Esophagus (tissue), 2 donors: ENCODE data around the gene RAB40C. TPM values are rescaled to one million over a fixed set of nuclear protein-coding genes. Genes with fewer than 3 reads are reported as not detected.

Experiments
- H3K27ac ChIP-seq, 2 donors: one replicate each; pipeline ENCODE4 v1.5.1; 2013; ENCODE audit warnings: low read depth in 2 of 2, mild to moderate bottlenecking in 2 of 2, inconsistent platforms in 1 of 2, low read length in 1 of 2, moderate library complexity in 1 of 2
- H3K27me3 ChIP-seq, 2 donors: one replicate each; pipeline ENCODE4 v1.6.1; 2013; ENCODE audit warnings: low read length in 2 of 2, control low read depth in 1 of 2, mild to moderate bottlenecking in 1 of 2; ENCODE audit not compliant: insufficient read depth in 2 of 2, control insufficient read depth in 1 of 2
- H3K36me3 ChIP-seq, 2 donors: one replicate each; pipeline ENCODE4 v1.6.1; 2013; ENCODE audit warnings: low read length in 1 of 2; ENCODE audit not compliant: control insufficient read depth in 2 of 2, insufficient read depth in 2 of 2
- H3K4me1 ChIP-seq, 2 donors: one replicate each; pipeline ENCODE4 v1.6.1; 2013; ENCODE audit warnings: low read length in 1 of 2; ENCODE audit not compliant: control insufficient read depth in 2 of 2, insufficient read depth in 2 of 2
- H3K4me3 ChIP-seq, 2 donors: one replicate each; pipeline ENCODE4 v1.5.1; 2013; ENCODE audit warnings: low read length in 2 of 2, mild to moderate bottlenecking in 2 of 2, low read depth in 1 of 2, moderate library complexity in 1 of 2
- H3K9me3 ChIP-seq, 2 donors: one replicate each; pipeline ENCODE4 v1.6.1; 2013; ENCODE audit warnings: mild to moderate bottlenecking in 2 of 2, low read depth in 1 of 2, low read length in 1 of 2, moderate library complexity in 1 of 2; ENCODE audit not compliant: control insufficient read depth in 2 of 2, insufficient read depth in 1 of 2
- WGBS, 2 donors: extraction: QIAGEN DNeasy Blood & Tissue Kit; methylation state at CpG; one replicate each; pipeline ENCODE4 v1.1.7; 2013; 5-methylcytosine and 5-hydroxymethylcytosine counted together
- polyA plus RNA-seq, 2 donors: library from polyadenylated mRNA; stranded (reverse); fragments of 200-250 nt; gene quantifications; one replicate each; pipeline ENCODE4 v1.2.3, GENCODE V29; 2013
- donor health status: healthy with polysubstance abuse.
- donor health status: Bipolar disorder and iron deficiency.

The RAB40C gene
- polyA plus RNA-seq, 2 donors = 18.1 to 42.4 TPM

DNA sequence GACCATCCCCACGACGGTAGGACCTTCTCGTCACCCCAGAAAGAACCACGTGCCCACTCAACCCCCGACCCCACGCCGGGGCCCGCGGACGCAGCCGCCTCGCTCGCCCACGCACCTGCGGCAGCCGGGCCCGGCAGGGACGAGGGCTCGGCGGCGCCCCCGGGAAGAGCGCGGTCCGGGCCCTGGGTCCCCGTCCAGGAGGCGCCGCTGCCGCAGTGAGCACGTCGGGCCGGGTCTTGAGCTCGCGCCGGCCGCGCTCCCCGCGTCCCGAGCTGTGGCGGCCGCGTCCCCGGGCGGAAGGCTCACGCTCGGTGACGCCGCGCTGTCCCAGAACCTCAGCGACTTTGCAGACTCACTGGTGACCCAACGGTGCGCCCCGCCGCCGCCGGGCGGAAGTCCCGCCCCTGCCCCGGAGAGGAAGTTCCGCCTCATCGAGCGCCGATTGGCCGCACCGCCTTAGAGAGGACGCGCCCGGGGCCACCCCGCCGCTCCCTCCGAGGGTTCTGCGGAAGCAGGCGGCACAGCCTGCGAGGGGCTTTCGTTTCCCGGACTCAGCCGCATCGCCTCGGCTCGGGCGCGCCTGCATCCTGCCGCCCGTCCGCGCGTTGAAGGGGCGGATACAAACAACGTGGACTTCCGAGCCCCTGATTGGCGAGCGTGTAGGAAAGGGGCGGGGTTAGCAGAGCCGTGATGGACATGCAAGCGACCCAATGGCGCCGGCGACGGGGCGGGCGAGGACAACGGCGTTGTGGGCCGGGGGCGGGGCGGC lies 793 bp upstream of the RAB40C start:
- Histone ChIP-seq H3K27me3 (no peaks in the 10 kb centered on the region), H3K4me3 (peak overlapping the region; percentile 74 to 79), H3K4me1 (peaks cover 5 to 38% of the 10 kb centered on the region in 2 donors), H3K9me3 (no peaks in the 10 kb centered on the region), H3K27ac (peak overlapping the region; percentile 98 to 99), H3K36me3 (no peaks in the 10 kb centered on the region)
- 0 to 1% methylated on average over 95 to 107 of the region's 107 CpGs for WGBS, 2 donors

DNA sequence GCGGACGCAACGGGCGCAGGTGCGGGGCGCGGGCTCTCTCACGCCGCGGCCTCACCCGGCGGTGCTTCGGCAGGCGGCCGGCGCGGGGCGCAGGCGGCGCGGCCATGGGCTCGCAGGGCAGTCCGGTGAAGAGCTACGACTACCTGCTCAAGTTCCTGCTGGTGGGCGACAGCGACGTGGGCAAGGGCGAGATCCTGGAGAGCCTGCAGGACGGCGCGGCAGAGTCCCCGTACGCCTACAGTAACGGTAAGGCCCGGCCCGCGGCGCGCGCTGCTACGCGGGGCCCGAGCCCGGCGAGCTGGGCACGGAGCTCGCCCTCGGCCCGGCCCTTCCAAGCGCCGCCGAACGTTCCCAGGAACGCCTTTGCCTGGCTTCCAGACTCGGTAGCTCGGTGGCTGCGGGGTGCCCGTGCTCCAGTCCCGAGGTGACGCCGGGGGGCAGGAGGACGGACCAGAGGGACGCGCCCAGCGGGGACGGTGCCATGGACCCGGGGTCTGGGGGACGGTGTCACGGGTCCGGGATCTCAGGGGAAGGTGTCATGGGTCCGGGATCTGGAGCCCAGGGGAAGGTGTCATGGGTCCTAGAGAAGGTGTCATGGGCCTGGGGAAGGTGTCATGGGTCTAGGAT lies 435 bp downstream of the RAB40C start:
- Histone ChIP-seq H3K4me1 (peaks cover 8 to 49% of the 10 kb centered on the region in 2 donors), H3K4me3 (peak overlapping the region; percentile 61 to 94), H3K27ac (peak overlapping the region; percentile 89), H3K27me3 (no peaks in the 10 kb centered on the region), H3K36me3 (peaks cover 0 to 2% of the 10 kb centered on the region in 2 donors), H3K9me3 (no peaks in the 10 kb centered on the region)
- 1% methylated on average over 57 to 71 of the region's 71 CpGs for WGBS, 2 donors

DNA sequence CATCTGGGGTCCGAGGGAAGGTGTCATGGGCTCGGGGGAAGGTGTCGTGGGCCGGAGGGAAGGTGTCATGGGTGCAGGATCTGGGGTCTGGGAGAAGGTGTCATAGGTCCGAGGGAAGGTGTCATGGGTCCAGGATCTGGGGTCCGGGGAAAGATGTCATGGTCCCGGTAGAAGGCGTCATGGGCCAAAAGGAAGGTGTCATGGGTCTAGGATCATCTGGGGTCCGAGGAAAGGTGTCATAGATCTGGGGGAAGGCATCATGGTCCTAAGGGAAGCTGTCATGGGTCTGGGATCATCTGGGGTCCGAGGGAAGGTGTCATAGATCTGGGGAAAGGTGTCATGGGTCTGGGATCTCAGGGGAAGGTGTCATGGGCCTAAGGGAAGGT lies 942 bp downstream of the RAB40C start:
- no peaks in the 10 kb centered on the region for H3K9me3 ChIP-seq
- peak overlapping the region; percentile 61 to 94 for H3K4me3 ChIP-seq
- H3K27ac ChIP-seq = peak overlapping the region; percentile 89
- no peaks in the 10 kb centered on the region for H3K27me3 ChIP-seq
- H3K4me1 ChIP-seq = peaks cover 9 to 51% of the 10 kb centered on the region in 2 donors
- 39 to 46% methylated on average over 10 of the region's 10 CpGs for WGBS, 2 donors
- peaks cover 0 to 2% of the 10 kb centered on the region in 2 donors for H3K36me3 ChIP-seq

DNA sequence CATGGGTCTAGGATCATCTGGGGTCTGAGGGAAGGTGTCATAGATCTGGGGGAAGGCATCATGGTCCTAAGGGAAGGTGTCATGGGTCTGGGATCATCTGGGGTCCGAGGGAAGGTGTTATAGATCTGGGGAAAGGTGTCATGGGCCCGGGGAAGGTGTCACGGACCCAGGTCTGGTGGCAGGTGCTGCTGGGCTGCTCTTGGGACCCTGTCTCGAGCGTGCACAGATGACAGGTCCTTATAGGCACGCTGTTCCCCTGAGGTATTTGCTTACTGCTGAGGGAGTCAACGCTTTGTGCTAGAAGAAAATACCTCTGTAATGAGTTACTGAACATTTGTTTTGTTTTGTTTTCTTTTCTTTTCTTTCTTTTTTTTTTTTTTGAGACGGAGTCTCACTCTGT lies 1.4 kb downstream of the RAB40C start:
- H3K27me3 ChIP-seq = no peaks in the 10 kb centered on the region
- 64 to 67% methylated on average over 8 of the region's 8 CpGs for WGBS, 2 donors
- H3K27ac ChIP-seq = peak overlapping the region; percentile 89
- peaks cover 11 to 55% of the 10 kb centered on the region in 2 donors for H3K4me1 ChIP-seq
- peak overlapping the region; percentile 61 to 94 for H3K4me3 ChIP-seq
- no peaks in the 10 kb centered on the region for H3K9me3 ChIP-seq
- H3K36me3 ChIP-seq = peaks cover 0 to 4% of the 10 kb centered on the region in 2 donors

DNA sequence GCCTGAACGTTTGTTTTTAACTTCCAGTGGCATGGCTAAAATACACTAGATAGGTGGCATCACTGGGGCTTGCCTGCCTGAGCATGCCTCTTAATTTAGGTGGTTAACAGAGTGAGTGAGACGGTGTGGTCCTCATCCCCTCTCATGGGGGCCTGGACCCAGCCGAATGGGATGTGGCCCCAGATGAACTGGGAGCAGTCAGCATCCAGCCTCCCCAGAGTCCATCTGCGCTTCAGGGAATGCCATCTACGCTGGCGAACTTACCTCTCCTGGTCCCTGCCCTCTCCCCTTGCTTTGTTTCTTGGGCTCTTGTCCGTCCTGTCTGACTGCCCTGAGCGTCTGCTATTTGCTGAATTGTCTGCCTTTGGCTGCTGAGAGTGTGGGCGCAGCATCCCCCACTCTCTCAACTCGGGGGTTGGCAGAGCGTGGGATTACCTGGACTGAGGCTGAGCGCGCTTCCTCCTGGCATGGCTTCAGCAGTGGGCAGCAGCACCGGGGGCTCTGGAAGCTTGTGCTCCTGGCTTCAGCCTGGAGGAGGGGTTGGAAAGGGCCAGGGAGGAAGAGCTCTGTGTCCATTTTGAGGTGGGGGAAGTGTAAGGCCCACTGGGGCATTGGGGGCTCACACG lies 2.1 kb downstream of the RAB40C start:
- no peaks in the 10 kb centered on the region for H3K9me3 ChIP-seq
- H3K4me1 ChIP-seq = peaks cover 13 to 61% of the 10 kb centered on the region in 2 donors
- H3K4me3 ChIP-seq = peak overlapping the region; percentile 32 to 40
- H3K27me3 ChIP-seq = no peaks in the 10 kb centered on the region
- WGBS, 2 donors = 53 to 62% methylated on average over 15 of the region's 15 CpGs
- H3K27ac ChIP-seq = peak overlapping the region; percentile 91 to 95
- peaks cover 0 to 12% of the 10 kb centered on the region in 2 donors for H3K36me3 ChIP-seq

DNA sequence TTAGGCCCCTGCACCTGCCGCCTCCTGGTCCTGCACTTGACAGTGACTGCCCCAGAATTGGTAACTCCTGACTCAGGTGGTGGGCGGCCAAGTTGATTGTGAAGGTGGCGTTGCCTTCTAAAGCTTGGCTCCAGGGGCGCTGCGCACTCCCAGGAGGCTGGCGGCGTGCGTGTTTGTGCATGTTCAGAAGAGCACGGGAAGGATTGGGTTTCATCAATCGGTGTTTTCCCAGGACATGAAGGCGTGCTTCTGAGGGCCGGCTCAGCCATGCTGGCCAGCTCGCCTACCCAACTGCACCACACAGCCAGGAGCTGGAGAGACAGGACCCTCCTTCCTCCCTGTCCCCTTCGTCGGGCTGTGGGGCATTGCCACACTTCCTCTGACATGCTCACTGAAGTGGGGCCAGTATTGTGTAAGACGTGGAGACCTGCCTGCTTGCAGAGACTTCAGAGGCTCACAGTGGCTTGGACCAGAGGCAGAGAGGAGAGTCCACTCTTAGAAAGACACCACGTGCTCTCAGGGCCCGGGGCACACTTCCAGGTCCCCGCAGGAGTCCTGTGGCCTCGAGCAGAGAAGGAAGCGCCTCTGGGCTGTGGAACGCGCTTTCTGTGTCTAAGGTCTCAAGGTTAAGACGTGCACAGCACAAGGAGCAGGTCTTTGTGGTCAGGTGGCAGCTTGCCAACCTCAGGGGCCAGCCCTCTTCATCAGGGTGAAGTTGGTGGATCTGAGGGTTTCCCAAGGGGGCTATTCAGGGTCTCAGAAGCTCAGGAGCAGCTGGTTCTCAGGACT lies 2.8 kb downstream of the RAB40C start:
- Histone ChIP-seq H3K4me1 (peaks cover 13 to 58% of the 10 kb centered on the region in 2 donors), H3K4me3 (peak overlapping the region; percentile 32 to 40), H3K27ac (peak overlapping the region; percentile 91 to 95), H3K36me3 (peaks cover 0 to 13% of the 10 kb centered on the region in 2 donors), H3K9me3 (no peaks in the 10 kb centered on the region), H3K27me3 (no peaks in the 10 kb centered on the region)
- WGBS, 2 donors = 43 to 51% methylated on average over 24 of the region's 24 CpGs

DNA sequence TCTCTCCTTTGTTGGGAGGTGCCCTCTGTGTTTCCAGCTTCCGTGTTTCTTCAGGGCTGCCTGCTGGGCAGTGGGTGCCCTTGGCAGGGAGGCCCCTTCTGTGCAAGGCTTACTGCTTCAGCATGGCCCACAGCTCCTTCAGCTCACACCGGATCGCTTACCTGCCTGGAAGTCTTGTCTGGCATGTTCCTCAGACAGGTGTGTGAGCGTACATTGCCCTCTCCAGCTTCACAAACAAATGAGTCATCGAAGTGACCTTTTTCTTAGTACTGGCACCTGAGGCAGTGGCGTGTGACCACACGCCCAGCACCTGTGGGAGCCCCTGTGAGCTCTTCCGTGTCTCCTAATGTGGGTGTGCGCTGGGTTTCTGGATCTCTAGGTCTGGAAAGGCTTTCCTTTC lies 3.5 kb downstream of the RAB40C start:
- Histone ChIP-seq H3K9me3 (no peaks in the 10 kb centered on the region), H3K4me3 (peak overlapping the region in 1 of 2 donors; percentile 18), H3K4me1 (peaks cover 13 to 51% of the 10 kb centered on the region in 2 donors), H3K27ac (peak overlapping the region; percentile 91 to 95), H3K27me3 (no peaks in the 10 kb centered on the region), H3K36me3 (peaks cover 0 to 13% of the 10 kb centered on the region in 2 donors)
- 47 to 56% methylated on average over 9 of the region's 9 CpGs for WGBS, 2 donors

DNA sequence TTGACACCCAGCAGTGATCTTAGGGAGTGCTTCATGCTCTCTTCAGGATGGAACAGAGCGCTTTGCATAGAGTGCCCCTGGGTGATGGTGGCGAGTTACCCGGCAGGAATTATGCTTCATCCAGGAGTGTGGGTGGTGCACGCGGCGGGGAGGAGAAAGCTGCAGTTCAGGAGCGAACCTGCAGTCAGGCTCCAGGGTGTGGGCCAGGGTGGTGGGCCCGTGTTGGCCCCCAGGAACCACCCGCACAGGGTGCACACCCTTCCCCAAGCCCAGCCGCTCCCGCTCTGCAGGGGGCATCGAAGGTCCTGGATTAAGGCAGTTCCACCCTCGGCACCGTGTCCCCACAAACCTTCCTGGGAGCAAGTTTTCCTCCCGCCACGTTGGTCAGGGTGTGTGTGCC lies 3.9 kb downstream of the RAB40C start:
- 54 to 55% methylated on average over 16 of the region's 16 CpGs for WGBS, 2 donors

DNA sequence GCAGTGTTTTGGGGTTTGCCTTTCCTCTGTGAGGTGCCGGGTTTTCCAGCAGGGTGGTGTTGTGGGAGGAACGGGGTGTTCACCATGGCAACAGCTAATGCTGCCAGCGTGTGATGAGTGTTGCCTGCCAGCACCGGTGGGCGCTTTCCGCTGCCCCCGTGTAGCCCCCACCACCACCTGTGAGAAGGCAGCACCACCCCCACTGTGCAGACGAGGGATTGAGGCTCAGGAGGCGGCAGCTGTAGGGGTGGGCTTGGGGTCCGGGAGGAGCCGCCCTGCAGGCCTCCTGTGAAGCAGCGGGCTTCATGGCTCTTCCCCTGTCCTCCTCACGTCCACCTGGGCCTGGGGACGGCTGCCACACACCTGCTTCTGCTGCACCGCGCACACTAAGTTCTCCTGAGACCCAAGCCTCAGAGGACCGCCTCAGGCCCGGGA lies 5.2 kb downstream of the RAB40C start:
- Histone ChIP-seq H3K9me3 (no peaks in the 10 kb centered on the region), H3K27ac (no peak overlapping the region), H3K27me3 (no peaks in the 10 kb centered on the region), H3K4me3 (no peak overlapping the region), H3K36me3 (peaks cover 0 to 22% of the 10 kb centered on the region in 2 donors), H3K4me1 (peaks cover 13 to 55% of the 10 kb centered on the region in 2 donors)
- WGBS, 2 donors = 76 to 82% methylated on average over 18 of the region's 18 CpGs

More for the DNA sequence above, 3.9 kb downstream of the RAB40C start:
- Histone ChIP-seq H3K4me1 (peaks cover 13 to 51% of the 10 kb centered on the region in 2 donors), H3K4me3 (peak overlapping the region in 1 of 2 donors; percentile 18), H3K27ac (peak overlapping the region; percentile 91 to 95), H3K9me3 (no peaks in the 10 kb centered on the region), H3K36me3 (peaks cover 0 to 15% of the 10 kb centered on the region in 2 donors), H3K27me3 (no peaks in the 10 kb centered on the region)
